Fibroblast of villous mesenchyme (primary cell): Measurements from ENCODE around the gene ZFR2. TPM values are rescaled to one million over a fixed set of nuclear protein-coding genes. Genes with fewer than 3 reads are reported as not detected.

Source experiments
- DNase-seq: peaks from one replicate; pipeline ENCODE4 v3.0.0-alpha.2; 2010; ENCODE audit warnings: low read depth
- H3K4me3 ChIP-seq: 2 replicates; pipeline ENCODE4 v1.5.1; 2011; ENCODE audit warnings: low read depth, mild to moderate bottlenecking, low read length
- CTCF ChIP-seq: IDR thresholded peaks from 2 replicates; pipeline ENCODE4 v1.5.1; 2012; ENCODE audit warnings: low read depth, mild to moderate bottlenecking, low read length; ENCODE audit not compliant: insufficient read depth
- total RNA-seq: library from RNA; depleted of rRNA; stranded (reverse); fragments of >200 nt; gene quantifications from 2 replicates; pipeline ENCODE4 v1.2.3, GENCODE V29; 2012

Gene ZFR2
- not detected in 2 replicates for total RNA-seq

DNA sequence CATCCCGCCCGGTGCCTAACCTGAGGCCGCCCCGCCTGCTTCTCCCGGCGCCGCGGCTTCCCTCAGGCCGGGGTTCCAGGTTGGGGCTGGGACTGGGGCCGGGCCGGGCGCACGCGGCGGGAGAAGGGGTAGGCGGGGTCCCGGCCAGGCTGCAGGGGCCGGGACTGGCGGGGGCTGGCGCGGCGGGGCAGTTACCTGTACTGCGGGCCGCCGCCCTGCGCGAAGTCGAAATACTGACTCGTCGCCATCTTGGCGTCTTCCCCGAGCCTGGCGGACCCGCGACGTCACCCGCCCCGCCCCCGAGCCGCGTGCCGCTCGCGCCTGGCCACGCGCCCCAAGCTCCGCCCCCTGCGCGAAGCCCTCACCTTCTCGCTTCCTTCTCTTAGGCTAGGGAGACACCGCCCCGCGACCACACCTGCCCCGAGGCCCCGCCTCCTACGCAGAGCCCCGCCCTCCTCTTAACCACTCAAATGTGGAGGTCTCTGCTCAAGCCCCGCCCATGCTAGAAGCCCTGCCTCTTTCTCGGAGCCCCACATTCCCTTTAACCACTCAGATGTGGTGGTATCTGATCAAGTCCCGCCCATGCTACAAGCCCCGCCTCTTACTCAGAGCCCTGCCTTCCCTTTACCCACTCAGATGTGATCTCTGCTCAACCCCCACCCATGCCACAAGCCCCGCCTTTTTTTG, at the start of gene ZFR2:
Gene ZFR2 (minus strand): TSS at position 269 of the 687 bp plus-strand sequence. CDS start 21 bp downstream, at position 248.
- H3K4me3 ChIP-seq = no peak within 1 kb of the TSS
- DNase-seq = no peak
- no peak for TF ChIP-seq CTCF

- H3K4me3 ChIP-seq = no peak overlapping the region
- no peak for DNase-seq
- no peak for TF ChIP-seq CTCF
Observed at GRCh38 chr19:3916033-3916432, 47.2 kb upstream of the ZFR2 start.

GRCh38 chr19:3914199-3914598, 45.4 kb upstream of the ZFR2 start:
- H3K4me3 ChIP-seq = no peak overlapping the region
- DNase-seq = no peak
- no peak for TF ChIP-seq CTCF

- TF ChIP-seq CTCF = no peak
- no peak for DNase-seq
- H3K4me3 ChIP-seq = no peak overlapping the region
Observed at GRCh38 chr19:3910105-3910504, 41.3 kb upstream of the ZFR2 start.

DNA sequence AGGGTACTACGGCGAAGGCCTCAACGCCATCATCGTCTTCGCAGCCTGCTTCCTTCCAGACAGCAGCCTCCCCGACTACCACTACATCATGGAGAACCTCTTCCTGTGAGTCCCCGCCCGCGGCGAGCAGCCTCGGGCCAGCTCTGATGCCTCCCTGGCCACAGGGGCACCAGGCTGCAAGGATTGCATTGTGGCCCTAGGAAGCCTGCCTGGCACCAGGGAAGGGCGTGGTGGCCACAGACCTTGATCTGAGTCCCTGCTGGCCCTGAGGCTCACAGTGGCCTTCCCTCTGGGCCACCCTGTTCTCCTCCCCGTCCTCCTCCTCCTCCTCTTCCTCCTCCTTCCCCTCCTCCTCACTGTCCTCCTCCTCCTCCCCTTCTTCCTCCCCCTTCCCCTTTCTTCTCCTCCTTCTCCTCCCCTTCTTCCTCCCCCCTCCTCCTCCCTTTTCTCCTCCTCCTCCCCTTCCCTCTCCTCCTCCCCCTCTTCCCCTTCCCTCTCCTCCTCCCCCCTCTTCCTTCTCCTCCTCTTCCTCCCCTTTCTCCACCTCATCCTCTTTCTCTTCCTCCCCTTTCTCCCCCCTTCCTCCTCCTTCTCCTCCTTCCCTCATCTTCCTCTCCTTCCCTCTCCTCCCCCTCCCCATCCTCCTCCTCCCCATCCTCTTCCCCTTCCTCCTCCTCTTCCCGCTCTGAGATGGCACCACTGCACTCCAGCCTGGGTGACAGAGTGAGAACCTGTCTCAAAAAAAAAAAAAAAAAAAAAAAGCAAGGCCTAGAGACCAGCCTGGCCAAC, 39.6 kb upstream of the ZFR2 start:
- TF ChIP-seq CTCF = no peak
- DNase-seq = no peak
- H3K4me3 ChIP-seq = no peak overlapping the region

DNA sequence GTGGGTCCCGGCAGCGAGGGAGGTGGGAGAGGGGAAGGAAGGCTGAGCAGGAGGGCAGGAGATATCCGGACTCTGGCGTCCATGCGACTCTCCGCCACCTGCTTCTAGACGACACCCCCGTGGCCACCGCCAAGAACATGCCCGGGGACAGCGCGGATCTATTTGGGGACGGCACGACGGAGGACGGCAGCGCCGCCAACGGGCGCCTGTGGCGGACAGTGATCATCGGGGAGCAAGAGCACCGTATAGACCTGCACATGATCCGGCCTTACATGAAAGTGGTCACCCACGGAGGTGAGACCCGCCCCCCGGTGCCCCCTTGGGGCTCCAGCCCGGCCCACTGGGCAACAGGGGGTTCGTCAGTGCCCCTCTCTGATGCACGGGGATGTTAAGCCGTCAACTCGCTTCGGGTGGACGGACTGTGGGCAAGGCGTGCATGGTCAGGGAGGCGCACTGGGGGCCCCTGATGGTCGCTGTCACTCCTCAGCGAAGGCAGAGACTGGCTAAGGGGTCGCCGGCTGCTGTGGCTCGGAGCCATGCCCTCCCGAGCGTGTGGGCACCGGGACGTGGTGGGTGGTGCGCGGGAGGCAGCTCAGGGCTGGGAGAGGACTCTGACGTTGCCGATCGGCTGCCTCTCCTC, 38.9 kb upstream of the ZFR2 start:
- H3K4me3 ChIP-seq = no peak overlapping the region
- no peak for DNase-seq
- no peak for TF ChIP-seq CTCF
